HG02798 (cell line): ENCODE results near the gene MYO1C.
"Not testable (repeated sequence)": the region's sequence is repeated elsewhere in the genome, so short reads cannot be mapped to it uniquely, and the experiment has no call there.

Source experiments
- ATAC-seq: cut with Tn5 transposase; IDR thresholded peaks from one replicate; pipeline ENCODE4 v1.9.1; 2021; ENCODE audit warnings: mild to moderate bottlenecking; ENCODE audit not compliant: unreplicated experiment, poor library complexity

The MYO1C gene

DNA sequence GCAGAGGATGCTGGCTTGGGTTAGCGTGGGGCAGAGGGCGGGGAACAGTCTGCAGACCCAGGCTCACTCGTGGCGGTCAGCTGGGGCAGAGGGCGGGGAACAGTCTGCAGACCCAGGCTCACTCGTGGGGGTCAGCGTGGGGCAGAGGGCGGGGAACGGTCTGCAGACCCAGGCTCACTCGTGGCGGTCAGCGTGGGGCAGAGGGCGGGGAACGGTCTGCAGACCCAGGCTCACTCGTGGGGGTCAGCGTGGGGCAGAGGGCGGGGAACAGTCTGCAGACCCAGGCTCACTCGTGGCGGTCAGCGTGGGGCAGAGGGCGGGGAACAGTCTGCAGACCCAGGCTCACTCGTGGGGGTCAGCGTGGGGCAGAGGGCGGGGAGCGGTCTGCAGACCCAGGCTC is 16.2 kb upstream of the MYO1C start:
- ATAC-seq: not testable (repeated sequence)

DNA sequence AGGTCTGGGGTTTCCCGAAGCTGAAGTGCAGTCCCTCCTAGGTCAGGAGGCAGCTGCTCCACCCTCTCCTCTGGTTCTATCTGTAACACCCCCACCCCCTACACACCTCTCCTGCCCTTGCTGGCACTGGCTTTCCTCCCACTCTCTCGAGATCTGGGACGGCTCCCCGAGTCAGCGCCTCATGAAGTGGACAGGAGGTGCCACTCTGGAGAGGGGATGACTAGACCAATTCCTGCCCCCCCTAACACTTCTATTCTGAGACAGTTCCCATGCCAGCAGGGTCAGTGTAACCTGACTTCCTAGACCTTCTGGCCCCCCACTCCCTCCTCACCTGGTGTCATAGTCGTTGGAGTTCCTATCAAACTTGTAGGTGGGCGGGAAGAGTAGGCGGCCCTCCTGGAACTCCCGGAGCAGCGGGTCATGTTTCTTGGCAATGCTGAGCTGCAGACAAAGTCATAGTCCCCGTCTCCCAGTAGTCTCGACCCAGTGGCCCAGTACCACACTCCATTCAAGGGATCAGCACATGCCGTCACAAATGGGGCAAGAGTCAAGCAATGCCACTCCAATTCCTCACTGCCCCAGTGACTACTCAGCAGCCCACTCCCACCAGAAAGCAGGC is 14.3 kb upstream of the MYO1C start:
- no peak for ATAC-seq

DNA sequence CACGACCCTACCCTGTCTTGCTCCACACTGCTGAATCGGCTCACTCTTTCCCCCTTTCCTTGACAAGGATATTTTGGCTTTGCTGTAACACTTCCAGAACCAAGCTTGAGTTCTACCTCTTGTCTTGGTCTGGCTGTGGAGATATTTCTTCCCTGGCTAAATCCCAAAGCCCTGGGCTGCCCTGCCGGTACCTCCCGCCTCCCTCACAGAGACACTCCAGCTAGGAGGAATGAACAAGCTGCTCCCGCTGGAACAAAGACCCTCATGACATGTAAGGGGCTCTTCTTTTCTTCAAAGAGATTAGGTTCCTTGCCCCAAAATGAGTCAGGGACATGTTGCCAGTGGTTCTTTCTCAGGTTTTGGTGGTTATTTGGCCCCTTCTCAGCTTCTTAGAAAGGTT is 13.1 kb upstream of the MYO1C start:
- ATAC-seq: no peak

DNA sequence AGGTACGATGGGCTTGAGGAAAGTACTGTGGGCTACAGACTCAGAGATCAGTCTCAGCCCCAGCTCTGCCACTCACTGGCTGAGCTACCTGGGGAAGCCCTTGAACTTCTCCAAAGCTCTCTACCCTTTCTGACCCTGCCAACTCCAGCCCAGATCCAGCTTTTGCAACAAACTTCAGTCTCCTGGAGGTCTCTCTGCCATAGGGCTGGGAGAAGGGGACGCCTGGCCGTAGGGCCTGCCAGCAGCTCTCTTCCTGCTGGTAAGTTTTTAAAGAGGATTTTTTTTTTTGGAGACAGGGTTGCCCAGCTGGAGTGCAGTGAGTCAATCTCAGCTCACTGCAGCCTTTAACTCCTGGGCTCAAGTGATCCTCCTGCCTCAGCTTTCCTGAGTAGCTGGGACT is 12.4 kb upstream of the MYO1C start:
- no peak for ATAC-seq

DNA sequence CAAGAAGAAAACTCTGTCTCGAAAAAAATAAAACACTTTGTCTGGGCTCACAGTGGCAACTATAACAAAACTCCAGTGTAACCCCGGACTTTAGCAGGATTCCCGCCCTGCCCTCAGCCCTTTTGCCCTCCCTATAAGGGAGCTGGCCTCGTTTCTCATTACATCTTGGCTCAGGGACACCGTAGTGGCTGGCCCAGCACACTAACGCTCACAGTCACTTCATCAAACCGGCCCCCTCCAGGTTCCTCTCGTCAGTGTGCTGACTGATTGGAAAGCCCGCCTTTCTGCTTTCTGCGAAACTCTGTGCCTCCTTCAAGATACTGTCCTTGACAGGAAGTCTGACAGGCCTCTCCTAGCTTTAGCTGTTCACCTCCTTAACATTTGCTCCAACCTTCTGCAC is 11.2 kb upstream of the MYO1C start:
- ATAC-seq: no peak

DNA sequence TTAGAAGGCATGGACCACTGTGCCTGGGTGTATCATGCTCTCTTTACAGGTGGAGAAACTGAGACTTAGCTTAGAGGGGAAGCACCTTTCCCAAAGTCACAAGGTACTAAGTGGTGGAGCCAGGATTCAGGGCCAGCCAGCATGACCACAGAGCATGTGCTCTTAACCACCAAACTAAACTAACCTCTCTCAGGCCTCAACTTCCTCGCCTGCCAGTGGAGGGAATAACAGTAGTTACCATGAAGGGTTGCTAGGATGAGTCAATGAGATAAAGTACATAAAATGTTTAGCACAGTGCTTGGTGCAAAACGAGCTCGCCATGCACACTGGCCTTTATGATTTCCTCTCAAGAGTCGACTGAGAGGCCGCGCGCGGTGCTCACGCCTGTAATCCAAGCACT is 6.4 kb upstream of the MYO1C start:
- no peak for ATAC-seq

DNA sequence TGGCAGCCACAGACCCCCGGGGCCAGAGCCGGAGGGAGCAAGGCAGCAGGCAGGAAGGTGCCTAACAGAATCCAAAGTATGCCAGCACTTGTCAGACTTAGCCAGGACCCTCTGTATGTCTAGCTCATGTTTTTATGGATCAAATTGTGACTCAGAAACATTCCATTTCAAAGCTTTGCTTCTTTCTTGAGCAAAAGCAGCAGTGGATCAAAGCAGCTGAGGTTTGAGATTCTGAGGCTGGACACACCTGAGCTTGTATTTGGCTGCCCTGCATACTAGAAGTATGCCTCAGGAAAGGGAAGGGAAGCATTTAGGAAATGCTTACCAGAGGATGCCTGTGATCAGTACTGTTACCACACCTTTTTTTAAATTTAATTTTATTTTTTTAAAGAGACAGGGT is 5.7 kb upstream of the MYO1C start:
- ATAC-seq: no peak

DNA sequence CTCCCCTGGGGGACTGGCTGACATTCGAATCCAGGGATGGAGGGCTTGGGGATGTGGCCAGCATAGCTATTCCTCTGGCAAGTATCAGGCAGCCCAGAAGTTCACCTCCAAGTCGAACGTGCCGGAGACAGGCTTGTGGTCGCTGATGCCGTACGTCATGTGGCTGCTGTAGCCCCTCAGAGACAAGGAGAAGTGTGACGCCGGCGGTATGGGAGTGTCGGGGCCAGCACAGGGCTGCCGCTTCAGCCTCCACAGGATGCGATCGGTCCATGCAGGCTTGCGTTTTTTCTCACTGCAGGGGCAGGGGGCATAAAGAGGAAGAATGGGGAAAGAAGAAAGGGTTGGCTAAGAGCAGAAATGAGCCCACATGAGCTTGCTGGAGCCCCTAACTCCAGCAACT is 5.3 kb upstream of the MYO1C start:
- no peak for ATAC-seq

DNA sequence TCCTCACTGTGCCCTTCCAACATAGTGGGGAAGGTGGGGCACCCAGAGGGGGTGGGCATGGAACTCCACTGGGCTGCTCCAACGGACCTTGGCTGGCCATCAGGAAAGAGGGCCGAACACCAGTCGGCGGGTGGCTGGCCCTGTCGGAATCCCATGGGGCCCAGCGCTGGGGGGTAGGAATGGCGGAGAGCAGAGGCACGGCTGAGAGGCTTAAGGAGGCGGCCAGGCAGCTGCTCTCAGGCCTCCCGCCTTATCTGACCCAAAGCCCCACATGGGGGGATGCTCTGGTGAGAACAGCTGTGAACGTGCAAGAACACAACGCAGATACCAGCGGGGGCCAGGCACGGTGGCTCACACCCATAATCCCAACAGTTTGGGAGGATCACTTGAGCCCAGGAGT is 4.4 kb upstream of the MYO1C start:
- ATAC-seq: no peak

DNA sequence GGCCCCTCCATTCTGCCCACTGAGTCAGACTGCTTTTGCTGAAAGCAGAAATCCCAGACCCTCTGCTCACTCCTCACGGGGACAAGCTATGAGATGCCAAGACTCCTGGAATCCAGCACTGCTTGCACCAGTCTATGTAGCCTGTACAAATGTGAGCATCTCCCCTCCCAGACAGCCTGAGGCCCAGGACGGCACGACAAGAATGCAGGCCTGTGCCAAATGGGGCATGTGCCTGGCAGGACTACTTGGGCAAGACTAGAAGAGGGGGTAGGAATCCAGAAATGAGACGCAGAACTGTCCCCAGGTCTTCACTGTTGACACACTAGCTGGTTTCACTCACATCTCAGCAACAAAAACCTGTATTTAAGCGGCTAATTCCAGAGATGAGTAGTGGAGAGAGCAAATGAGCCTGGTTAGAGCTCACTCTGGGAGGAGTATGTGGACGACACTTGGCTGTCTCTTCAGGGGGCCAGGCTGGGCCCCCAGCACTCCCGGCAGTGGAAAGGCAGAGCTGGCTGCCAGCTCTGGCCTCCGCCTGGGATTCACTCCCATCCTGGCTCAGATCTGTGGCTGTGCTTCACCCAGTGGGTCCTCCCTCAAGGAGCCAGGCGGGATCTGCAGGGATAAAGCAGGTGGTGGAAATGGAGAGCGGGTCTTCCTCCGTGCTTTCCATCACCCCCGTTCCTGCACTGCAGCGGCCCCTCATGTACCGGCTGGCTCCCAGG is 2.9 kb upstream of the MYO1C start:
- no peak for ATAC-seq

DNA sequence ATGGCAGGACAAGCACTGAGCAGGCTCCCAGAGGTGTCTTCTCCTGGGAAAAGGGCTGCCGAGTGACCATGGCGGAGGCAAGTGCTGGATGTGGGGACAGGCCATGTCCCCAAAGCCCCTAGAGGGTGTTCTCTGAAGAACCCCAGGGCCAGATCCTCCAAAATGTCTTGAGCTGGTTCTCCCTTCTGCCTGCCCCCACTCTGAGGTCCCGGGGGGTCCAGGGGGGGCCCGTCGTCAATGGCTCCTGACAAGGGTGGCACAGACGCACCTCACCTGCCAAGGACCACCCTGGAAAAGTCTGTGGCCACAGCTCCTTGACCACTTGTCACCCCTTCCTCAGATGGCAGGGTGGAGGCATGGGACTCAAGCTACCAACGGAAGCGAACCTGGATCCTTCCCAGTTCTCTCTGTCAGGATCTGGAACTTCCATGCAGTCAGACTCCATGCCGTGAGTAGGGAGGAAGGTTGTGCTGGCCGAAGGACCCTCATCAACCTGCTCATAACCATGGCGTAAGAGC is 2.3 kb upstream of the MYO1C start:
- ATAC-seq: no peak

DNA sequence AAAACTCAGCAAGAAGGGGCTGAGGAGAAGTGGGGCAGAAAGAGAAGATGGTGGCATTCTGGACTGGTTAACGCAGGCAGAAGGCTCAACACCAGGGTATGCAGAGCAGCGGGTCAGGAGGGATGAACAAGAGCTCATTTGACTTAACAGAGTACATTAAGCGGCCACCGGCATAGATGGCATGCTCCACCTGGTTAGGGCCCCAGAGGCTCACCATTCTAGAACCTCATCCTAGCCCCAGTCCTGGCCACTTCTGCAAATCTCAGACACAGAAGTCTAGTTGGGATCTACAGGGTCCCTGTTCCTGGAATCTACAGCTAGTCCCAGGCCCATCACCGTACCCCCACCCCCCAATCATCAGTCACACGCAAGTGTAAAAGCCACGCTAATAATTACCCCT is 1.7 kb upstream of the MYO1C start:
- ATAC-seq: no peak

DNA sequence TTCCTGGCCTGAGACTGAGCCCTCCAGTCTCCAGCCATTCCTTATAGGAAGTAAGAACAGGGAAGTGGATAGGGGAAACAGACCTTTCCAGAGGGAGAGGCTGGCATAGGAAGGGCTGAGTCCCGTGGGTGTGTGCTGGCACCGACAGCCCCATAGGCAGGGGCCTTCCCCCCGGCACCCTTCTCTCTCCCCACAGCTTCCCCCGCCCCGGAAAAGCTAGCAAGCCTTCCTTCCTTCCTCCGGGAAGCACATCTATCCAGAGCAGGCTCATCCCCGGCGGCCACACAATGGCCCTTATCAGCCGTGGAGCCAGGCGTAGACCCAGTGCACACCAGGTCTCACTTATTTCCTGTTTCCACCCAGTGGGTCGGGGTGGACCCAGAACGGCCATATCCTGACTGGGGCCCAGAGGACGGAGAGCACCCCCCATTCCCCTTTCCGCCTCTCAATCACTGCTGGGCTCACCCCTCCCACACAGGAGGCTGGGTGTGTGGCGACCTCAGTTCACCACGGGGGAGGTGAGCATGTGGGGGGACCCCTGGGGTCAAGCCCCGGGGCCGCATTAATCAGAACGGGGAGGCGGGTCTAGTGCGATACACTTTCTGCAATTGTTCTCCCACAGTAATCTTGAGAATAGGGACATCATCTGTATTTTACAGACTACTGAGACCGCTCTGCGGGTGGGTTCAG is 950 bp upstream of the MYO1C start:
- no peak for ATAC-seq

DNA sequence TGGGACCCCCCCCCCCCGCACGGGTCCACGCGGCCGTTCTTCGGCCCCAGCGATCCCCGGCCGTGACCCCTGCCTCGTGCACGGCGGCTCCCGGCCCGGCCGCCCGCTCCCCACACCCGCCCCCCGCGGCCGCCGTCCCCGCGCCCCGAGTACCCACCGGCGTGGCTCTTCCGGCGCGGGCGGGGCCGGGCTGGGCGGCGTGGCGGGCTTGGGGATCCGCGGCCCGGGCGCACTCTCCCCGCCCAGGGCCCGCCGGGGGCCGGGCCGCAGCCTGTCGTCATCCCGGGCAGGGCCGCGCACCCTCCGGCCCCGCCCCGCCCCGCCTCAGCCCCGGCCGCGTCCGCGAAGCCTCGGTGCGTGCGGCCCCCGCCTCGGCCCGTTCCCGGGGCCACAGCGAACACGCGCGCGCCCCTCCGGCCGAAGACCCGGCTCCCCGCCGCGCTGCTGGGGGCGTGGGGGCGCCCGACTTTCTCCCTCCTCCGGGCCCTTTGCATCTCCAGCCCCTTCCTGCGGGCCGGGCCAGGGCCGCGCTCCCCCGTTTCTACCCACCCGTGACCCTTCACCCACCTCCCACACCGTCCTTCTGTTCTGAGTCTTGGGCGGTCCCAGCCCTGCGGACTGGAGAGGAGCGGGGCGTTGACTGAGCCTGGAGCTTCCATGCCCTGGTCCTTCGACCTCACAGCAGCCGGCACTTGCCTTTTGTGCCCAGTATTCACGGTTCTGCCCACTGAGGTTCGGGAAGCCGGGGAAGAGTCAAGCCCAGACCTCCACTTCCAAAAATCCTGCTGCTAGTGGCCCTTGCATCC is 840 bp downstream of the MYO1C start:
- peak; percentile 44 for ATAC-seq

DNA sequence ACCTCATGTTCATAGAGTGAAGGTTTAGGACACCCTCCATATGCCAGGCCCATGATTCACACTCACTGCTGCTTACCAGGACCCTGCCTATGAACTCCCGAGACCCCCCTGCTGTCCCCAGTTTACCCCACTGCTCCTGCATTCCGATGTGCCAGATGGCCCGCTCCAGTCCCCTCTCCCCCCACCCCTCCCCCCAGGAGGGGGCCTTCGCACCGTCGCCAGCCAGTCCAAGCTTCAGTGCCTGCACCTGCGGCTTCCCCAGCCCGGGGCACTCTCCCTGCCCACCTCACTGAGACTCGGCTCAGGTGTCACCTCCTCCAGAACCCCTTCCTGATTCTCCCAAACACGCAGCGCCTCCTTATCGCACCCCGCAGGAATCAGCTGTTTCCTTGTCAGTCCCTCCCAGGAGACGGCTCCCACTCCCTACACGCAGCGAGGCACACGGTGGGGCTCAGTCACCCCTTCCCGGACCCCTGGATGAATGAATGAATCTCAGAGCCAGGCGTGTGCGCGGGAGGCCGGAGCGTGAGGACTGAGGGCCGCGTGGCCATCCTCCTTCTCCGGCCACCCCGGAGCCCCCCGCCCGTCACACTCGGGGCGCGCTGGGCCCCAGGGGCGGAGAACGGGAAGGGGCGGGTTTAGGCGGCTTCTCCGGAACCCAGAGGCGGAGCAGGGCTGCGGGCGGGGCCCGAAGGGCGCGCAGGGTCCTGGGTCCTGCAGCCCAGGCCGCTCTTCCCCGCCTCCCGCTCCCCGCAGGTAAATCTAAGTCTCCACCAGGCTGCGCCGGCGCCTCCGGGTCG is 1.6 kb downstream of the MYO1C start:
- peak; percentile 51 for ATAC-seq

DNA sequence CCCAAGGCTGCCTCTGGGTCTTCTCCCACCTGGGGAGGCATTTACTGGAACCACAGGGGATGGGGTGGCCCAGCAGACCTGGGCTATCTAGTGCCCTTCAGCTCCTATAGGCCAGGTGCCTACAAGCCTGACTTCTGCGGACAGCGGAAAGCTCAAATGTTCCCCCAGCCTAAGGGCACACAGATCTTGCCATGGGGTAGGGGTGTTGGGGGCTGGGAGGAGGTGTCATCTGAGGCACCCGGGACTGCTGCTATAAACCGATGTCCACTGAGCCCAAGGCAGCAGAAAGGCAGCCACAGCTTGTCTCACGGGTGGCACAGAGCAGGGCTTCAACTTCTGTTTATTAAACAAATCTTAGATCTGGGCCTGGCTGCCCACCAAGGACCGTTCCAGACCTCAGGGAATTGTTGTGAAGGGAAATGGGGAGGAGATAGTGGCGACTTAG is 3.6 kb downstream of the MYO1C start:
- ATAC-seq: no peak

DNA sequence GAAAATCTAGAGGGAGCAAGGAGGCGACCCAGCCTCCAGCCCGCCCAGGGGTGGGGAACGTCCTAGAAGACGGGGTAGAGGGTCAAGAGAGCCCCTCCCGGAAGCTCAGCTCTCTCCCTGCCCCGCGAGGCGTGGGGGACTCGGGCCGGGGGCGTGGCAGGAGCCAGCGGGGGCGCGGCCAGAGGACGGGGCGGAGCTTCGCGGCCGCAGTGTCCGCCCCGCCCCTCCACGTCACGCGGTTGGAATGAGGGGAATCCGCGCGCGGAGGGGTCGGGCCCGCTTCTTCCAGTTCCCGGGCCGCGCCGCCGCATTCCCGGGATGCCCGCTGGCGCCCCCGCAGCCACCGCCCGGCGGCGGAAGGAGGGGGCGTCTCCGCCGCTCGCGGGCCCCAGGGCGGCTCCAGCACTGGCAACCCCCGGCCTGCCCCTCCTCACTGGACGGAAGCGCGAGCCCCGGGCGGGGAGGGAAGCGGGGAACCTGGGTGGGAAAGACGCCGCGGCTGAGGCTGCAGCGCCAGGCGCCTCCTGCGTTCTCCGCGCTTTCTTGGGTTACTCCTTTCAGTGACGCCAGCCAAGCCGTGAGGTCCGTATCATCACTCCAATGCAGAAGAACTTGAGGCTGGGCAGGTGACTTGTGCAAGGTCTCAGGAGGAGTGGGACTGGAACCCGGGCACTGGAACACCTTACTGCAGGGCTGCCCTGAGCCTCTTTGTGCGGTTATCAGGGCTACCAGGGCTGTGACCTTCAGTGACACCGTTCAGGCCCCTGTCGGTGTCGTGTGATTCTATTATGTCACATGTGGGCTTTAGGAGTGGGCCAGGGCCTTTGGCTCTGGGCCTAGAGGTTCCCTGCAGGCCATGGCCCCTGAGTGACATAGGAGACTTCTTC is 4.3 kb downstream of the MYO1C start:
- peak; percentile 51 for ATAC-seq

DNA sequence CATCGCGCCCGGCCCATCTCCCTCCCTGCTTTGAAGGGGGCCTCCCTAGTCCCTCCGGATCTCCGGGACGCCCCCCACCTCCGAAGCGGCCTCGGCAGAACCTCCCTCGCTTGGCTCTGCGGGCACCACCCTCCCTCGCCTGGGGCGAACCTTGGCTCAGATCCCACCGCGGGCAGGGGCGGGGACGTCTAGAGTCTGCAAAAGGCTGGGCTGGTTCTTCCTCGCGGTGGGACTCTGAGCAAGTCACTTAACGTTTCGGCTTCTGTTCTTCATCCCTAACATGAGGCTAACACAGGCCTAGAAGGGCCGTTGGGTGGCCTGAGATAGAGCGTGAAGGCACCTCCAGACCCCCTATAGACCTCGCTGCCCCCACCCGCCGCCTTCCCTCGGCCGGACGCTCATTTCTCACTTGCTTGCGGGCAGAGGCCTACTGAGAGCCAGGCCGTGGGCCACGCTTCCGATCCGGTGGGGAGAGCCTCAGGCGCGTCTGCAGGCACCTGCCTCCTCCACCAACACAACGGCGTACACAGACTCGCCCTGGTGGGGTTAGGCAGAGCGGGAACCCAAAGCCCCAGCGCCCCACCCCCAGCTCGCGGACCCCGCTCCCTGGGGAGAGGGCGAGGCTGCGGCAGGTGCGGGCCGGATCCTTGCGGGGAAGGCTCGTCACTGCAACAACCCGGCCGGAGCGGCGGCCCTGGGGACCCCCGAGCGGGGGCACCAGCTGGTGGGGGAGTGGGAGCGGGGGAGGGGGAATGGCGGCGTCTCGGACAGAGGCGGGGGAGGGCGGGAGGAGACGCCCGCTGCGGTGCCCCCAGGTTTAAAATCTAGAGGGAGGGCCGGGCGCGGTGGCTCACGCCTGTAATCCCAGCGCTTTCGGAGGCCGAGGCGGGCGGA is 5.4 kb downstream of the MYO1C start:
- no peak for ATAC-seq
